Astrocyte (in vitro differentiated cells and primary cell): ENCODE measurements around the gene OXSM. TPM values are rescaled to one million over a fixed set of nuclear protein-coding genes. Genes with fewer than 3 reads are reported as not detected.

ENCODE experiments used
- DNase-seq: peaks from one replicate; pipeline ENCODE4 v3.0.0-alpha.2; 2010; ENCODE audit warnings: low read depth
- FAIRE-seq: peaks from 2 replicates; lab custom pipeline; 2011; peaks lifted over from hg19 to GRCh38; lab: Jason Lieb, UNC
- H2AFZ ChIP-seq: 2 replicates; pipeline ENCODE4 v1.6.0; 2012; ENCODE audit warnings: low read depth, low read length, inconsistent platforms
- H3K27ac ChIP-seq: 2 replicates; pipeline ENCODE4 v1.5.1; 2011; ENCODE audit warnings: low read depth, low read length, inconsistent platforms
- H3K27me3 ChIP-seq: 2 replicates; pipeline ENCODE4 v1.6.0; 2011; ENCODE audit warnings: low read length, inconsistent platforms; ENCODE audit not compliant: insufficient read depth
- H3K36me3 ChIP-seq: 2 replicates; pipeline ENCODE4 v1.5.1; 2011; ENCODE audit warnings: low read length, inconsistent platforms; ENCODE audit not compliant: insufficient read depth
- H3K4me1 ChIP-seq: 2 replicates; pipeline ENCODE4 v1.5.1; 2011; ENCODE audit warnings: low read length, inconsistent platforms; ENCODE audit not compliant: insufficient read depth
- H3K4me2 ChIP-seq: 2 replicates; pipeline ENCODE4 v1.6.0; 2012; ENCODE audit warnings: low read length, inconsistent platforms
- H3K4me3 ChIP-seq: 2 replicates; pipeline ENCODE4 v1.5.1; 2011; ENCODE audit warnings: low read depth, mild to moderate bottlenecking, low read length, inconsistent platforms; ENCODE audit not compliant: insufficient read depth
- H3K79me2 ChIP-seq: 2 replicates; pipeline ENCODE4 v1.6.0; 2012; ENCODE audit warnings: mild to moderate bottlenecking, low read length, inconsistent platforms; ENCODE audit not compliant: insufficient read depth
- H3K9ac ChIP-seq: 2 replicates; pipeline ENCODE4 v1.6.0; 2012; ENCODE audit warnings: mild to moderate bottlenecking, low read length, inconsistent platforms
- H3K9me3 ChIP-seq: 2 replicates; pipeline ENCODE4 v1.5.1; 2012; ENCODE audit warnings: low read depth, mild to moderate bottlenecking, low read length, inconsistent platforms; ENCODE audit not compliant: insufficient read depth
- H4K20me1 ChIP-seq: 2 replicates; pipeline ENCODE4 v1.6.0; 2012; ENCODE audit warnings: low read length, inconsistent platforms; ENCODE audit not compliant: insufficient read depth
- H3K27ac Mint-ChIP-seq: one replicate; pipeline ENCODE4 v1.8.0; 2021; ENCODE audit warnings: mild to moderate bottlenecking, mixed read lengths; ENCODE audit not compliant: unreplicated experiment
- H3K27me3 Mint-ChIP-seq: one replicate; pipeline ENCODE4 v1.8.0; 2021; ENCODE audit warnings: low read depth, mixed read lengths; ENCODE audit not compliant: unreplicated experiment
- H3K36me3 Mint-ChIP-seq: one replicate; pipeline ENCODE4 v1.8.0; 2021; ENCODE audit warnings: low read depth, mixed read lengths; ENCODE audit not compliant: unreplicated experiment
- H3K4me1 Mint-ChIP-seq: one replicate; pipeline ENCODE4 v1.8.0; 2021; ENCODE audit warnings: low read depth, mixed read lengths; ENCODE audit not compliant: unreplicated experiment
- H3K4me3 Mint-ChIP-seq: one replicate; pipeline ENCODE4 v1.8.0; 2021; ENCODE audit warnings: mild to moderate bottlenecking, moderate library complexity, mixed read lengths; ENCODE audit not compliant: unreplicated experiment
- H3K9me3 Mint-ChIP-seq: one replicate; pipeline ENCODE4 v1.8.0; 2021; ENCODE audit warnings: mild to moderate bottlenecking, mixed read lengths; ENCODE audit not compliant: unreplicated experiment
- CTCF ChIP-seq: IDR thresholded peaks from 2 replicates; pipeline ENCODE4 v1.5.1; 2011; ENCODE audit warnings: low read depth, mild to moderate bottlenecking, inconsistent platforms, low read length, moderate library complexity; ENCODE audit not compliant: insufficient read depth
- EZH2 ChIP-seq: IDR thresholded peaks from 2 replicates; pipeline ENCODE4 v1.6.1; 2012; ENCODE audit warnings: mild to moderate bottlenecking, low read length, inconsistent platforms; ENCODE audit not compliant: insufficient read depth
- total RNA-seq: library from RNA; stranded (reverse); gene quantifications from 2 replicates; pipeline ENCODE4 v1.2.1, GENCODE V29; 2021

Gene OXSM
- total RNA-seq, 1 donor from 2014 or later, result 6.1 TPM

- H2AFZ ChIP-seq, result no peak overlapping the region
- H3K9me3 ChIP-seq, result no peaks in the 10 kb centered on the region
- peak; percentile 9 for DNase-seq
- no peak overlapping the region for H3K4me2 ChIP-seq
- Mint-ChIP-seq H3K27me3 (no peaks in the 10 kb centered on the region), H3K27ac (no peak overlapping the region), H3K9me3 (no peaks in the 10 kb centered on the region), H3K4me3 (no peak overlapping the region), H3K36me3 (no peaks in the 10 kb centered on the region), H3K4me1 (peaks cover 1% of the 10 kb centered on the region)
- no peak overlapping the region for H3K9ac ChIP-seq
- H3K36me3 ChIP-seq, result no peaks in the 10 kb centered on the region
- no peak overlapping the region for H3K27ac ChIP-seq
- H3K27me3 ChIP-seq, result no peaks in the 10 kb centered on the region
- TF ChIP-seq CTCF, result peak; percentile 16
- TF ChIP-seq EZH2, result no peak
- H3K79me2 ChIP-seq, result no peaks in the 10 kb centered on the region
- FAIRE-seq, result no peak
- no peaks in the 10 kb centered on the region for H3K4me1 ChIP-seq
- no peak overlapping the region for H3K4me3 ChIP-seq
- H4K20me1 ChIP-seq, result no peaks in the 10 kb centered on the region
Measured at GRCh38 chr3:25831578-25831977, 41.7 kb downstream of the OXSM start.

GRCh38 chr3:25834346-25834745 is 44.5 kb downstream of the OXSM start:
- H4K20me1 ChIP-seq, result no peaks in the 10 kb centered on the region
- no peak for FAIRE-seq
- no peak overlapping the region for H3K27ac ChIP-seq
- Mint-ChIP-seq H3K4me1 (peaks cover 1% of the 10 kb centered on the region), H3K9me3 (no peaks in the 10 kb centered on the region), H3K27me3 (no peaks in the 10 kb centered on the region), H3K4me3 (no peak overlapping the region), H3K36me3 (no peaks in the 10 kb centered on the region), H3K27ac (no peak overlapping the region)
- DNase-seq, result no peak
- TF ChIP-seq EZH2 (no peak), CTCF (no peak)
- H3K4me3 ChIP-seq, result no peak overlapping the region
- no peaks in the 10 kb centered on the region for H3K9me3 ChIP-seq
- H3K4me2 ChIP-seq, result no peak overlapping the region
- H3K4me1 ChIP-seq, result no peaks in the 10 kb centered on the region
- H3K36me3 ChIP-seq, result no peaks in the 10 kb centered on the region
- no peaks in the 10 kb centered on the region for H3K27me3 ChIP-seq
- no peaks in the 10 kb centered on the region for H3K79me2 ChIP-seq
- no peak overlapping the region for H2AFZ ChIP-seq
- H3K9ac ChIP-seq, result no peak overlapping the region

GRCh38 chr3:25836579-25836978 is 46.7 kb downstream of the OXSM start:
- DNase-seq (no peak), FAIRE-seq (no peak)
- Histone ChIP-seq H3K4me1 (no peaks in the 10 kb centered on the region), H3K27ac (no peak overlapping the region), H3K4me2 (no peak overlapping the region), H2AFZ (no peak overlapping the region), H3K36me3 (no peaks in the 10 kb centered on the region), H3K9me3 (no peaks in the 10 kb centered on the region), H4K20me1 (no peaks in the 10 kb centered on the region), H3K9ac (no peak overlapping the region), H3K4me3 (no peak overlapping the region), H3K27me3 (no peaks in the 10 kb centered on the region), H3K79me2 (no peaks in the 10 kb centered on the region)
- H3K4me3 Mint-ChIP-seq, result no peak overlapping the region
- no peak overlapping the region for H3K27ac Mint-ChIP-seq
- no peaks in the 10 kb centered on the region for H3K9me3 Mint-ChIP-seq
- no peaks in the 10 kb centered on the region for H3K27me3 Mint-ChIP-seq
- no peak for TF ChIP-seq EZH2
- no peak for TF ChIP-seq CTCF
- H3K4me1 Mint-ChIP-seq, result peaks cover under 1% of the 10 kb centered on the region
- no peaks in the 10 kb centered on the region for H3K36me3 Mint-ChIP-seq
